ENCODE data around the gene FAM76A. TPM values are rescaled to one million over a fixed set of nuclear protein-coding genes. Genes with fewer than 3 reads are reported as not detected.

Gene FAM76A
- polyA plus RNA-seq, 1 experiment, result 4.9 TPM

DNA sequence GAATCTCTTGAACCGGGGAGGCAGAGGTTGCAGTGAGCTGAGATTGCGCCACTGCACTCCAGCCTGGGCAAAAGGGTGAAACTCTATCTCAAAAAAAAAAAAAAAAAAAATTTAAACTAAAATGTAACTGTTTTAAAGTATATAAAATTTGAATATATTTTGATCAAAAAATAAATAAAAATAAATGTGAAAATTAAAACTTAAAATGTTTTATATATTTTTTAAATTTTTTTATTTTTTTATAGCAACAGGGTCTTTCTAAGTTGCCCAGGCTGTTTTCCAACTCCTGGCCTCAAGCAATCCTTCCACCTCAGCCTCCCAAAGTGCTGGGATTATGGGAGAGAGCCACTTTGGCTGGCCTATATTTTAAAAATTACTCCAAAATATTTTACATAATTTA is 15.2 kb upstream of the FAM76A start:
- no peak overlapping the region for H3K27ac ChIP-seq (ENCODE audit: low read depth, low read length)
- no peak overlapping the region for H3K4me3 ChIP-seq (ENCODE audit: low read depth, low read length)
- no peak for DNase-seq (ENCODE audit: low read depth, low spot score)
- TF ChIP-seq CTCF (IDR thresholded peaks at IDR 0.05; ENCODE audit: low read depth, low read length), result no peak
- ChIA-PET POLR2A (no interaction called here), CTCF (no interaction called here)
- peaks cover 4% of the 10 kb centered on the region for H3K27me3 ChIP-seq (ENCODE audit: control insufficient read depth, insufficient read depth, low read length)
- no peaks in the 10 kb centered on the region for H3K9me3 ChIP-seq (ENCODE audit: control insufficient read depth, insufficient read depth, low read length)

- H3K9me3 ChIP-seq (ENCODE audit: control insufficient read depth, insufficient read depth, low read length), result peaks cover 5% of the 10 kb centered on the region; the same call in 1 of the 2 replicates
- no peak for DNase-seq (ENCODE audit: low read depth, low spot score)
- no peak overlapping the region for H3K27ac ChIP-seq (ENCODE audit: low read depth, low read length)
- ChIA-PET CTCF (interaction anchor here (1.9 kb wide), 1 partner anchor 12 kb away, joined by 7 read pairs; the partner anchor contains the start of gene FAM76A), POLR2A (no interaction called here)
- no peak overlapping the region for H3K4me3 ChIP-seq (ENCODE audit: low read depth, low read length)
- TF ChIP-seq CTCF (IDR thresholded peaks at IDR 0.05; ENCODE audit: low read depth, low read length), result no peak
- peaks cover 21% of the 10 kb centered on the region for H3K27me3 ChIP-seq (ENCODE audit: control insufficient read depth, insufficient read depth, low read length)
Observed at GRCh38 chr1:27713139-27713725, 12.5 kb upstream of the FAM76A start.

GRCh38 chr1:27713869-27714513 is 11.8 kb upstream of the FAM76A start:
- DNase-seq (ENCODE audit: low read depth, low spot score), result no peak
- ChIA-PET POLR2A (no interaction called here), CTCF (interaction anchor here (1.9 kb wide), 1 partner anchor 12 kb away, joined by 7 read pairs; the partner anchor contains the start of gene FAM76A)

GRCh38 chr1:27716262-27716895 is 9.4 kb upstream of the FAM76A start:
- TF ChIP-seq CTCF (IDR thresholded peaks at IDR 0.05; ENCODE audit: low read depth, low read length), result no peak
- Histone ChIP-seq H3K4me3 (ENCODE audit: low read depth, low read length) (no peak overlapping the region), H3K9me3 (ENCODE audit: control insufficient read depth, insufficient read depth, low read length) (peaks cover 5% of the 10 kb centered on the region; the same call in 1 of the 2 replicates), H3K27ac (ENCODE audit: low read depth, low read length) (no peak overlapping the region), H3K27me3 (ENCODE audit: control insufficient read depth, insufficient read depth, low read length) (peaks cover 27% of the 10 kb centered on the region)
- no peak for DNase-seq (ENCODE audit: low read depth, low spot score)
- CTCF ChIA-PET, result no interaction called here
- POLR2A ChIA-PET, result no interaction called here

More at GRCh38 chr1:27713869-27714513, 11.8 kb upstream of the FAM76A start:
- peaks cover 5% of the 10 kb centered on the region; the same call in 1 of the 2 replicates for H3K9me3 ChIP-seq (ENCODE audit: control insufficient read depth, insufficient read depth, low read length)
- H3K27me3 ChIP-seq (ENCODE audit: control insufficient read depth, insufficient read depth, low read length), result peaks cover 22% of the 10 kb centered on the region
- no peak for TF ChIP-seq CTCF (IDR thresholded peaks at IDR 0.05; ENCODE audit: low read depth, low read length)
- no peak overlapping the region for H3K4me3 ChIP-seq (ENCODE audit: low read depth, low read length)
- no peak overlapping the region for H3K27ac ChIP-seq (ENCODE audit: low read depth, low read length)
